ENCODE measurements around the gene TNFRSF19.

DNA sequence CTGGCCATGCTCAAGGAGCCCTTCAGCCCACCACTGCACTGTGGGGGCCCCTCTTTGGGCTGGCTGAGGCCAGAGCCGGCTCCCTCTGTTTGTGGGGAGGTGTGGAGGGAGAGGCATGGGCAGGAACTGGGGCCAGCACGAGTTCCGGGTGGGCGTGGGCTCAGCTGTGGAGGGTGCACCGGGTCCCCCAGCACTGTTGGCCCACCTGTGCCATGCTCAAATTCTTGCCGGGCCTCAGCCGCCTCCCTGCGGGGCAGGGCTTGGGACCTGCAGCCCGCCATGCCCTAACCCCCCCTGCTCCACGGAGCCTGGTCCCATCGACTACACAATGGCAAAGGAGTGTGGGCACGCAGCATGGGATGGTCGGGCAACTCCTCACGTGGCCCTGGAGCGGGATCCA lies 38.8 kb upstream of the TNFRSF19 start:
- TF ChIP-seq, protein P1, sequence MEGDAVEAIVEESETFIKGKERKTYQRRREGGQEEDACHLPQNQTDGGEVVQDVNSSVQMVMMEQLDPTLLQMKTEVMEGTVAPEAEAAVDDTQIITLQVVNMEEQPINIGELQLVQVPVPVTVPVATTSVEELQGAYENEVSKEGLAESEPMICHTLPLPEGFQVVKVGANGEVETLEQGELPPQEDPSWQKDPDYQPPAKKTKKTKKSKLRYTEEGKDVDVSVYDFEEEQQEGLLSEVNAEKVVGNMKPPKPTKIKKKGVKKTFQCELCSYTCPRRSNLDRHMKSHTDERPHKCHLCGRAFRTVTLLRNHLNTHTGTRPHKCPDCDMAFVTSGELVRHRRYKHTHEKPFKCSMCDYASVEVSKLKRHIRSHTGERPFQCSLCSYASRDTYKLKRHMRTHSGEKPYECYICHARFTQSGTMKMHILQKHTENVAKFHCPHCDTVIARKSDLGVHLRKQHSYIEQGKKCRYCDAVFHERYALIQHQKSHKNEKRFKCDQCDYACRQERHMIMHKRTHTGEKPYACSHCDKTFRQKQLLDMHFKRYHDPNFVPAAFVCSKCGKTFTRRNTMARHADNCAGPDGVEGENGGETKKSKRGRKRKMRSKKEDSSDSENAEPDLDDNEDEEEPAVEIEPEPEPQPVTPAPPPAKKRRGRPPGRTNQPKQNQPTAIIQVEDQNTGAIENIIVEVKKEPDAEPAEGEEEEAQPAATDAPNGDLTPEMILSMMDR (IDR thresholded peaks at IDR 0.05) = no peak
- TF ChIP-seq POLR2A (IDR thresholded peaks at IDR 0.05) = no peak

All from thyroid gland (tissue), 4 donors.